ENCODE data around the gene ANKRD28. TPM values are rescaled to one million over a fixed set of nuclear protein-coding genes. Genes with fewer than 3 reads are reported as not detected.

ANKRD28 gene
- total and polyA plus RNA-seq, 2 of the 13 experiments (the other 11 are each of a cell fraction or from before 2014, with no cell fraction given), result 21.0 to 28.9 TPM

DNA sequence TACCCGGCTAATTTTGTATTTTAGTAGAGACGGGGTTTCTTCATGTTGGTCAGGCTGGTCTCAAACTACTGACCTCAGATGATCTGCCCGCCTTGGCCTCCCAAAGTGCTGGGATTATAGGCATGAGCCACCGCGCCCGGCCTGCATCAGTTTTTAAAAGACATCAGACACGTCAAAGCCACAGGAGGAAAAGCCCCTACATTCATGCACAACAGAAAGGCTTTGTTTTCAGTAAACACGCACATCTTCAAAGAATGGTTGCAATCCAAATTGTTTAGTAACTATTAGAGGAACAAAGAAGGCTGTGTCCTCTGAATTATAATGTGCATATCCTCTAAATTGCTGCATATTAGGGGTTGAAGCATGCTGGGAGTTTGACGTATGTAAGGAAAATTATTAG lies 142.9 kb downstream of the ANKRD28 start (continued):
- TF ChIP-seq, protein P1, sequence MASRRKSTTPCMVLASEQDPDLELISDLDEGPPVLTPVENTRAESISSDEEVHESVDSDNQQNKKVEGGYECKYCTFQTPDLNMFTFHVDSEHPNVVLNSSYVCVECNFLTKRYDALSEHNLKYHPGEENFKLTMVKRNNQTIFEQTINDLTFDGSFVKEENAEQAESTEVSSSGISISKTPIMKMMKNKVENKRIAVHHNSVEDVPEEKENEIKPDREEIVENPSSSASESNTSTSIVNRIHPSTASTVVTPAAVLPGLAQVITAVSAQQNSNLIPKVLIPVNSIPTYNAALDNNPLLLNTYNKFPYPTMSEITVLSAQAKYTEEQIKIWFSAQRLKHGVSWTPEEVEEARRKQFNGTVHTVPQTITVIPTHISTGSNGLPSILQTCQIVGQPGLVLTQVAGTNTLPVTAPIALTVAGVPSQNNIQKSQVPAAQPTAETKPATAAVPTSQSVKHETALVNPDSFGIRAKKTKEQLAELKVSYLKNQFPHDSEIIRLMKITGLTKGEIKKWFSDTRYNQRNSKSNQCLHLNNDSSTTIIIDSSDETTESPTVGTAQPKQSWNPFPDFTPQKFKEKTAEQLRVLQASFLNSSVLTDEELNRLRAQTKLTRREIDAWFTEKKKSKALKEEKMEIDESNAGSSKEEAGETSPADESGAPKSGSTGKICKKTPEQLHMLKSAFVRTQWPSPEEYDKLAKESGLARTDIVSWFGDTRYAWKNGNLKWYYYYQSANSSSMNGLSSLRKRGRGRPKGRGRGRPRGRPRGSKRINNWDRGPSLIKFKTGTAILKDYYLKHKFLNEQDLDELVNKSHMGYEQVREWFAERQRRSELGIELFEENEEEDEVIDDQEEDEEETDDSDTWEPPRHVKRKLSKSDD (CRISPR knock-in tag; IDR thresholded peaks at IDR 0.05; ENCODE audit: low read depth), result no peak
- TF ChIP-seq ZNF552 (CRISPR knock-in tag; IDR thresholded peaks at IDR 0.05; ENCODE audit: borderline replicate concordance) (no peak), ZNF780A (CRISPR knock-in tag; IDR thresholded peaks at IDR 0.05) (no peak)

DNA sequence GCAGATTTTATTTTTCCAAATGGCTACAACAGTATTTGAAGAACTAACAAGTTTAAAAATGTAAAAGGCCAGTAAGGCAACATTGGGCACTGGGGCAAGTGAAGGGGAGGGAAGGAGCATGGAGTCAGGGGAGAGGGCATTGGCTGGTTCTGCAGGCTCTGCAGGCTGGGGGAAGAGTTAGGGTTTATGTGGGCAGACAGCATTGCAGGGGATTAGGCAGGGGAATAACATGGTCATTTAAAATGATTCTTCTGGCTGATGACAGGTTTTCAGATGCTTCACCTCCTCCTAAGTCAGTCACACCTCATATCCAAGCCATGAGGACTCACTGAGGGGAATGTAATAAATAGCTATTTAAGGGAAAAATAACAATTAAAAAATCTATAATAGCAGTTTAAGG lies 143.7 kb downstream of the ANKRD28 start:
- no peak for FAIRE-seq
- Histone ChIP-seq H3K4me2 (ENCODE audit: low read depth, low read length) (no peak overlapping the region), H3K9me3 (ENCODE audit: low read length) (peaks cover 12% of the 10 kb centered on the region), H3K4me3 (replicated peaks in 1 of 3; ENCODE audit: insufficient read depth in 1 of 3, low read depth in 2 of 3, low read length in 3 of 3) (no peak overlapping the region), H3K27ac (ENCODE audit: extremely low read length, insufficient read depth, low read length) (no peak overlapping the region), H4K20me1 (ENCODE audit: insufficient read depth, low read length) (no peaks in the 10 kb centered on the region), H3K79me2 (ENCODE audit: insufficient read depth, low read length) (no peaks in the 10 kb centered on the region), H3K36me3 (replicated peaks in 1 of 2; ENCODE audit: control insufficient read depth in 1 of 2, insufficient read depth in 2 of 2, low read length in 2 of 2) (no peaks in the 10 kb centered on the region), H3K9ac (ENCODE audit: insufficient read depth, low read depth, low read length) (no peak overlapping the region), H2AFZ (ENCODE audit: low read length) (no peak overlapping the region), H3K4me1 (ENCODE audit: insufficient read depth, low read length) (peaks cover 8% of the 10 kb centered on the region), H3K27me3 (ENCODE audit: control insufficient read depth in 1 of 2, insufficient read depth in 2 of 2, low read length in 2 of 2) (no peaks in the 10 kb centered on the region)
- in situ Hi-C loops (cut with HindIII; ENCODE audit: extremely low pct_ligation_motif_present, low pct_unique_long_range_greater_than_20kb), result no loop called here
- TF ChIP-seq NKX3-1 (CRISPR knock-in tag; IDR thresholded peaks at IDR 0.05), result no peak
- no peak for DNase-seq (ENCODE audit: low spot score)
- ChIA-PET CTCF (ENCODE audit: low intra/inter-chr PET ratio, low total read pairs) (no interaction called here), POLR2A (no interaction called here)
- intact Hi-C loops (cut with micrococcal nuclease; ENCODE audit: unreplicated experiment), result no loop called here
- ATAC-seq, result no peak
- no TSS peak for BruUV-seq (replicated peaks)

DNA sequence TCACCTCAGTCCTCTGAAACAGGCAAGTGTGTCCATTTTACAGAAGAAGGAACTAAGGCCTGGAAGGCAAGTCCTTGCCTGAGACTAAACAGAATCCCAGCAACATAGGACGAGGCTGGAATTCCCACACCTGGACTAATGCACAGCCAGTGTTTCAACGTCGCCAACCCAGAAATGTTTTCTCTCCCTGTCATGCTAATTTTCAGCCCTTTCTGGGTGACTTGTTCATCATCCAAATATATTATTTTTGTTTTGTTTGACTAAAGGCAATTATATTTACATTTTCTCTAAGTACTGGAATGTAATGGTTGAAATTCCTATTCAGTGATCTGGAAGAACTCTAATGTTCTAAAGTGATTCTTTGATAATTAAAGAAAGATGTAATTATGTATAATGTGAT lies 144.5 kb downstream of the ANKRD28 start:
- DNase-seq (ENCODE audit: low spot score), result no peak
- Histone ChIP-seq H3K4me2 (ENCODE audit: low read depth, low read length) (no peak overlapping the region), H4K20me1 (ENCODE audit: insufficient read depth, low read length) (no peaks in the 10 kb centered on the region), H3K79me2 (ENCODE audit: insufficient read depth, low read length) (no peaks in the 10 kb centered on the region), H3K9me3 (ENCODE audit: low read length) (peaks cover 12% of the 10 kb centered on the region), H3K4me1 (ENCODE audit: insufficient read depth, low read length) (peaks cover 10% of the 10 kb centered on the region), H3K27me3 (ENCODE audit: control insufficient read depth in 1 of 2, insufficient read depth in 2 of 2, low read length in 2 of 2) (no peaks in the 10 kb centered on the region), H3K27ac (ENCODE audit: extremely low read length, insufficient read depth, low read length) (no peak overlapping the region), H3K36me3 (replicated peaks in 1 of 2; ENCODE audit: control insufficient read depth in 1 of 2, insufficient read depth in 2 of 2, low read length in 2 of 2) (no peaks in the 10 kb centered on the region), H3K9ac (ENCODE audit: insufficient read depth, low read depth, low read length) (no peak overlapping the region), H3K4me3 (replicated peaks in 1 of 3; ENCODE audit: insufficient read depth in 1 of 3, low read depth in 2 of 3, low read length in 3 of 3) (no peak overlapping the region), H2AFZ (ENCODE audit: low read length) (no peak overlapping the region)
- BruUV-seq (replicated peaks), result no TSS peak
- intact Hi-C loops (cut with micrococcal nuclease; ENCODE audit: unreplicated experiment), result no loop called here
- FAIRE-seq, result no peak
- POLR2A ChIA-PET, result no interaction called here
- in situ Hi-C loops (cut with HindIII; ENCODE audit: extremely low pct_ligation_motif_present, low pct_unique_long_range_greater_than_20kb), result no loop called here
- 95% methylated on average over 3 of the region's 3 CpGs for WGBS (ENCODE audit: low lambda C conversion rate)
- CTCF ChIA-PET (ENCODE audit: low intra/inter-chr PET ratio, low total read pairs), result no interaction called here
- no peak for TF ChIP-seq KLF13 (CRISPR knock-in tag; IDR thresholded peaks at IDR 0.05)
- TF ChIP-seq TBX2 (CRISPR knock-in tag; IDR thresholded peaks at IDR 0.05; ENCODE audit: borderline replicate concordance), result no peak
- no peak for TF ChIP-seq SMC3 (IDR thresholded peaks at IDR 0.05; ENCODE audit: low read length)
- ATAC-seq, result no peak

Data from HepG2 (cell line).